Nucleus accumbens (tissue), 56 donors: Measurements from ENCODE around the gene MID1.

Experiments used
- DNase-seq, 56 donors: peaks; one replicate each; lab custom pipeline; 2025; lab: John Stamatoyannopoulos, UW

Gene MID1

GRCh38 chrX:10450229-10450958 is 170.0 kb downstream of the MID1 start:
- DNase-seq = no peak

GRCh38 chrX:10447564-10448214 is 172.7 kb downstream of the MID1 start:
- no peak for DNase-seq

GRCh38 chrX:10444204-10444603 is 176.2 kb downstream of the MID1 start:
- DNase-seq = no peak

GRCh38 chrX:10441464-10441863 is 178.9 kb downstream of the MID1 start:
- DNase-seq = no peak

- DNase-seq = no peak
Measured at GRCh38 chrX:10433296-10433965, 187.0 kb downstream of the MID1 start.

DNA sequence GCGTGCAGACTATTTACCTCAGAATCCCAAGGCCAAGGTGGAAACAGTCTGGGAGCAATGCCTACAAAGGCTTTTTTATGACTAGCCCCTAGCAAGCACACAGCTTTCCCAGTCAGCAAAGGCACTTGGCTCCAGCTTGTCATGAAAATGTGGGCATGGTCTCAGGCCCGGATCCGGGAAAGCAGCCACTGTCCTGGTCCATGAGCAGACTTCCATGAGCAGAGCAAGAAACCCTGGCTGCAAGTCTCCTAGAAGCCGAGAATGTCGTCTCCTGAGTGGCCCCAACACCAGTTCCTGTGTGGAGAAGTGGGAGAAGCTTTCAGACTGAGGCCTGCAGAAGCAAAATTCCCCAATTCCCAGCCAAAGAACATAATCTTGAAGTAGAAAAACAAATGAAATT is 190.5 kb downstream of the MID1 start:
- DNase-seq = peak in 3 of 56 donors; percentile 0 to 1 (median 0)

GRCh38 chrX:10427249-10427648 is 193.1 kb downstream of the MID1 start:
- no peak for DNase-seq

DNA sequence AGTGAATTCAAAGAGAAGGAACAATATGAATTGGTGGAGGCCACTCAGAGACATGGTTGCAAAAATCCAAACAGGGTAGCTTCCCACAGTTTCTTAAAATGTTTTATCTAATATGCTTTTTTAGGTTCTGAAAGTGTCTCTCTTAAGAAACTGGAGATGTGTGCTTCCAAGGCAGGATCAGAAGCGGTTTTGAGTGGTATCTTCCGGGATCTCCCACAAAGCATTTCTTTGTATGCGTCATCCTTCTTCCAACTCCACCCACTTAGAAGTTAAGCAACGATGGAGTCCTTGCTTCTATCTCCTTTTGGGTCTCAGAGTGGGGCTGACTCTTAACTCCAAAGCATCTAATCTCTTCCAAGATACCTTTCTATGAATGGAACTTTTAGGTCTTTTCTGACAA is 196.7 kb downstream of the MID1 start:
- DNase-seq = no peak

- DNase-seq = no peak
Measured at GRCh38 chrX:10420134-10420533, 200.3 kb downstream of the MID1 start.

GRCh38 chrX:10416424-10416823 is 204.0 kb downstream of the MID1 start:
- DNase-seq = no peak

DNA sequence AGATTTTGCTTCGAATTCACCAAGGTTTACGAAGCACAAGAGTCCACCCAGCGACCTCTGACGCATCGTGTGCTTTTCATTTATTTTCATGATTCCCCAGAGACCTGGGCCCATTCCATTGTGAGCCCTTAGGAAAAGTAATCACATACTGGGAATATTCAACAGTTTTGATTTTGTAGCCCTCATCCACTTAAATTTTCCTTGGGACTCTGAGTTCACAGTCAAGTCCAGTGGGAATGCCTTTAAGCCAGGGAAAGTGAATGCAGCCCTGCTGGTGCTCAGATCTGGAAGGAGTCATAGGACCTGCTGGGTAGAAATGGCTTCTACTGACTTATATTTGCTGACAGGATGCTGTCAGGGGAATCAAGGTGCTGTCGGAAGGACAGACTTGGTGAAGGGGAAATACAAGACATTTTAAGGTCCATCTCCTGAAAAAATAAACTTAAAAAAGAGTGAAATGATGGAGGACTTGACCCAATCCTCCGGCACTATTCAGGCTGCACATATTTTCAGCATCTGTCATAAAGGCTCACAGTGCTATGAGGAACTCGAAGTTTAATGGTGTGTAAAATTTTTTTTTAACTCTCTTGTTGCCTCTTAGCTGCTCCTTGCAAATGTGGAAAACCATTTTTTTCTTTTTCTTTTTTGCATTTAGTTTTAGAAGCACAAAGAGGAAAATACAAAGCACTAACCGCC is 204.9 kb downstream of the MID1 start:
- DNase-seq = no peak

DNA sequence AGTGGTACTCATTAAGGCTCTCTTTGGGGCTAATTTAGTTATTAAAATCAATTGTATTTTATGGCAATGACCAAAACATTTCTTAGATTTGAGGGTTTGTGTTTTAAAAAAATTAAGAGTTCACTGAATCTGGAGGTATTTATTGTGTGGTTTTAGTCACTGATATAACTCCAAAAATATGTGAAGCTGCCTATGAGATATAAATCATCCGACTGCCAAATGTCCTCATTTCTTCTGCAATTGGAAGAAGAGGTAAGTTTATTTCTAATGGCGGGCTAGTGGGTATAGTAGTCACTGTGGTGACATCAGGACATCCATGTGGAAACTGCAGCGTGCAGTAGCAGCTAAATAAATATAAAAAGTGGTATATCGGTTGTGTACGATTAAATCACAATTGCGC is 205.5 kb downstream of the MID1 start:
- DNase-seq = no peak

DNA sequence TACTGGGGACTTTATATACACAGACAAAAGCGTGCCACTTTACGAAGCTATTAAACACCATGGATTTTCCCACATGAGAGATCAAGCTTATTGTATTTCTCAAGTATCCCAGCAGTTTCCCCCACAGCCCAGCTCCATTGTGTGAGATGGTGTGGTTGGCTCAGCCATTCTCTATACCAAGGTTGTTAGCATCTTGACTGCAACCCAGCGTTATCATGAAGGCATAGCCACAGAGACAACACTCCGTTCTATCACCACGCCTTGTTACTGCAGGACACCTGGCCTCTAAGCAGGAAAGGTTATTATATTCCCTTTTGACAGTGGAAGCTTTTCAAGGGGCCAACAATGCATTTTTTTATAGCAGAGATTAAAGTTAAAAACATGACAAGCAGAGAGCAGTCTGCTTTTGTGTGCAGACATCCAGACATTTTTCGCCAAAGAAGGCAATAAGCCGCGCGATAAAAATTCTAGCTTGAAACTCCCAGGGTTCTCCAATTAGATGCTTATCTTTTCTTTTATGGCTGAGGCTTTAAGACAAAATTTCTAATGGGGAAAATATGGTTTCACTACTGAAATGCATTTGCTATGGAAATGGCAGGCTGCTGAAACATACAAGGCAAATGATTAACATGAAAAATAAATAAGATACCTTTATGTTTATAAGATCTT is 206.1 kb downstream of the MID1 start:
- no peak for DNase-seq

DNA sequence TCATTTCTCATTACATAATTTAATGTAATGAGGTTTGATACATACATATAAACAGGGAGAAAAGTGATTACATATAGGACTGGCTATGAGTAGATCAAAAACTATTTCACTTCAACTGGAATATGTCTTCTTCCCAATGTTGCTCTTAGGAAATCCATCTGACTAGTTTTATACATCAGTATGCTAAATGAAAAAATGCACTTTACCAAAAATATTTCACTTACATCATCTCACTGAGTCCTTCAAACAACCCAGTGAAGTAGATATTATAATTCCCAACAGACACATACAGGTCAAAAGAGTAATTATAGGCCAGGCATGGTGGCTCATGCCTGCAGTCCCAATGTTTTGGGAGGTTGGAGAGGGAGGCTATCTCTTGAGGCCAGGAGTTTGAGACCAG is 215.9 kb downstream of the MID1 start:
- DNase-seq = no peak

DNA sequence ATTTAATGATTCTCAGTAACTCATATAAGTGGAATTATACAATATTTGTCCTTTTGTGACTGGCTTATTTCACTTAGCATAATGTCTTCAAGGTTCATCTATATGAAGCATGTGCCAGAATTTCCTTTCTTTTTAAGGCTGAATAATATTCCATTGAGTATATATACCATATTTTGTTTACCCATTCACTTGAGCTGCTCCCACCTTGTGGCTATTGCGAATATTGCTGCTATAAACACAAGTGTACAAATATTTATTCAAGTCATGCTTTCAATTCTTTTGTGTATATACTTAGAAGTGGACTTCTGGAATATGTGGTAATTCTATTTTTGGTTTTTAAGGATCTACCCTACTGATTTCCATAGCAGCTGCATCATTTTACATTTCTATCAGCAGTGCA is 219.1 kb downstream of the MID1 start:
- DNase-seq = no peak

GRCh38 chrX:10399043-10399741 is 221.2 kb downstream of the MID1 start:
- DNase-seq = no peak

DNA sequence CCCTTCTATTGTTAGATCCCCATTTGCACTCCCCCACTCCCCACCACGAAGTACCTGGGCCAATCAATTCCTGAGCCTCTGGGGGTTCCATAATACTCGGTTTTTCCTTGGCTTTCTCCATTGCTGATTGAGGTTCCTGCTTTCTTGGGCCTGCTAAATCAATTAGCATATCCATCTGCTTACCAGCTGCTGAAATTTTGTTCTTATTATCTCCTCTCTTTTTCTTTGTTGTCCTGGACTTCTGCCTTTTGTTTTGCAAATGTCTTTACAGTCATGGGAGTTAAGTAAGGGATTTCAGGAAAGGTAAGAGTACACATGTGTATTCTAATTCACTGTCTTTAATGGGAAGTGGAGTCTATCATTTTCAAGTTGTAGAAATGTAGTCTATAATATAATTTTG is 222.2 kb downstream of the MID1 start:
- DNase-seq = no peak

- no peak for DNase-seq
Measured at GRCh38 chrX:10397349-10397748, 223.0 kb downstream of the MID1 start.

DNA sequence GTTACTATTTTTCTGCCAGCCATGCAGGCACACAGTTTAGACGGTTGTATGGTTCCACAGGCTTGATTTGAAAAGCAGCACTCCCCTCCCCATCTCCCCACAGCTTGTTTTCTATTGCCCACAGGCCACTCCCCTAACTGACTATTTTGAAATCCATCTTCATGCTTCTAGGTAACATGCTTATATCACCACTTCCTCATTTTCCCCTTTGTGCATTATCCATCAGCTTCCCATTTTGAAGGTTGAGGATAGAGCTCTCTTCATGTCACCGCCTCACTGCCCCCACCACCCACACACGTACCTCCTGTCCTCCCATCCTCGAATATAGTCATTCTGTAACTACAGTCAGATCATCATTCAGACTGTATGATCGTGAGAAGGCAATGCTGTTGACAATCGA is 224.7 kb downstream of the MID1 start:
- DNase-seq = no peak
